K562 (cell line): ENCODE results near the gene SOX6. TPM values are rescaled to one million over a fixed set of nuclear protein-coding genes. Genes with fewer than 3 reads are reported as not detected.

ENCODE experiments used
- ATAC-seq: fragments of 200-7000 bp; cut with Tn5 transposase; 3 replicates; pipeline ENCODE4 v1.9.1; 2020; ENCODE audit warnings: moderate library complexity
- BruUV-seq: library from RNA; stranded (reverse); fragments of 400-500 nt; replicated peaks from 2 replicates; lab custom pipeline; 2021; lab: Mats Ljungman, UMichigan
- CTCF ChIA-PET: fragments of 300-600 bp; formaldehyde crosslinking; extraction: SDS; loops from one replicate; lab custom pipeline; 2021; ENCODE audit warnings: low intra/inter-chr PET ratio; lab: Yijun Ruan, JAX
- POLR2A ChIA-PET: fragments of 300-600, 350-650 bp; sonication (Branson Sonifier 250); formaldehyde crosslinking; extraction: SDS; loops from one replicate; lab custom pipeline; 2021; ENCODE audit warnings: antibody characterized with exemption, inconsistent platforms; lab: Yijun Ruan, JAX
- DNase-seq, 4 experiments: peaks; one replicate each; pipeline versions ENCODE4 v3.0.0 to v3.0.0-alpha.2; 2011 to 2018; ENCODE audit warnings: low spot score in 3 of 4, mixed read lengths in 3 of 4; ENCODE audit errors: extremely low read depth in 1 of 4
- FAIRE-seq: peaks from 2 replicates; lab custom pipeline; 2011; peaks lifted over from hg19 to GRCh38; lab: Jason Lieb, UNC
- H2AFZ ChIP-seq: 2 replicates; pipeline ENCODE4 v1.6.0; 2011; ENCODE audit warnings: low read depth, low read length, control low read depth, inconsistent platforms
- H3K27ac ChIP-seq: fragments of 200-600 bp; 3 replicates; pipeline ENCODE4 v1.8.0; 2011; ENCODE audit warnings: low read depth, mild to moderate bottlenecking, control low read depth, inconsistent platforms, low read length, moderate library complexity, mixed read lengths; ENCODE audit errors: extremely low read depth
- H3K27me3 ChIP-seq, 2 experiments: fragments of 300-600 bp in 1 of 2; 2 replicates in 1 of 2; 3 replicates in 1 of 2; pipeline versions ENCODE4 v1.6.0 to v1.8.0; 2011; ENCODE audit warnings: inconsistent platforms in 2 of 2, low read length in 2 of 2, mild to moderate bottlenecking in 1 of 2, mixed read lengths in 1 of 2, moderate library complexity in 1 of 2; ENCODE audit not compliant: control insufficient read depth in 2 of 2, insufficient read depth in 2 of 2
- H3K36me3 ChIP-seq: fragments of 300-600 bp; 3 replicates; pipeline ENCODE4 v1.8.0; 2011; ENCODE audit warnings: mild to moderate bottlenecking, low read length, inconsistent platforms; ENCODE audit not compliant: control insufficient read depth, insufficient read depth
- H3K4me1 ChIP-seq, 2 experiments: fragments of 200-600 bp in 1 of 2; replicated peaks in 1 of 2; 2 replicates in 1 of 2; 3 replicates in 1 of 2; pipeline versions ENCODE4 v1.5.1 to v1.8.0; 2011; ENCODE audit warnings: inconsistent platforms in 2 of 2, low read length in 2 of 2, mild to moderate bottlenecking in 1 of 2, mixed read lengths in 1 of 2, moderate library complexity in 1 of 2; ENCODE audit not compliant: control insufficient read depth in 2 of 2, insufficient read depth in 2 of 2
- H3K4me2 ChIP-seq: 2 replicates; pipeline ENCODE4 v1.6.1; 2011; ENCODE audit warnings: low read length, control low read depth, inconsistent platforms, mixed read lengths; ENCODE audit not compliant: insufficient read depth
- H3K4me3 ChIP-seq: fragments of 200-600 bp; sonication (generic), shearing (Covaris generic); 2 replicates; pipeline ENCODE4 v1.5.1; 2016; ENCODE audit warnings: control low read depth, inconsistent platforms
- H3K79me2 ChIP-seq: fragments of 200-600 bp; 3 replicates; pipeline ENCODE4 v1.8.0; 2011; ENCODE audit warnings: low read length, inconsistent platforms; ENCODE audit not compliant: control insufficient read depth, insufficient read depth
- H3K9ac ChIP-seq, 2 experiments: 2 replicates each; pipeline versions ENCODE4 v1.6.0 to v1.6.1; 2011; ENCODE audit warnings: low read depth in 2 of 2, low read length in 2 of 2, control low read depth in 1 of 2, inconsistent platforms in 1 of 2, mild to moderate bottlenecking in 1 of 2, mixed read lengths in 1 of 2; ENCODE audit not compliant: insufficient read depth in 1 of 2
- H3K9me1 ChIP-seq: one replicate; pipeline ENCODE4 v1.6.0; 2011; ENCODE audit warnings: inconsistent platforms, mild to moderate bottlenecking, low read length, moderate library complexity; ENCODE audit not compliant: control insufficient read depth, insufficient read depth
- H3K9me3 ChIP-seq: replicated peaks from 2 replicates; pipeline ENCODE4 v1.5.1; 2011; ENCODE audit warnings: low read depth, low read length, inconsistent platforms; ENCODE audit not compliant: control insufficient read depth, insufficient read depth
- H4K20me1 ChIP-seq: replicated peaks from 2 replicates; pipeline ENCODE4 v1.6.1; 2011; ENCODE audit warnings: low read length, inconsistent platforms, mixed read lengths; ENCODE audit not compliant: control insufficient read depth, insufficient read depth
- NCOA2 ChIP-seq, 2 experiments: fragments of 450-650 bp; IDR thresholded peaks; 2 replicates each; pipeline ENCODE4 v1.6.1; 2018; ENCODE audit warnings: mild to moderate bottlenecking in 2 of 2, moderate library complexity in 1 of 2; ENCODE audit not compliant: partially characterized antibody in 2 of 2
- NR2C1 ChIP-seq, 2 experiments: fragments of 450-650 bp; IDR thresholded peaks; 2 replicates each; pipeline ENCODE4 v1.6.1; 2017; ENCODE audit warnings: mild to moderate bottlenecking in 2 of 2, antibody characterized with exemption in 1 of 2, inconsistent platforms in 1 of 2, missing compliant biosample characterization in 1 of 2, missing genetic modification characterization in 1 of 2
- NR4A1 ChIP-seq, 2 experiments: fragments of 250-450 bp in 1 of 2; fragments of 450-650 bp in 1 of 2; sonication (Bioruptor Pico) in 1 of 2; IDR thresholded peaks; 2 replicates each; pipeline versions ENCODE4 v1.4.0 to v1.6.1; 2016 to 2020; ENCODE audit warnings: mild to moderate bottlenecking in 2 of 2, missing compliant biosample characterization in 1 of 2, missing genetic modification characterization in 1 of 2, moderate library complexity in 1 of 2
- ZNF280A ChIP-seq: fragments of 450-650 bp; IDR thresholded peaks from 2 replicates; pipeline ENCODE4 v1.6.1; 2018; ENCODE audit warnings: mild to moderate bottlenecking, low read depth; ENCODE audit not compliant: partially characterized antibody
- WGBS: fragments of 100-300 bp; shearing (Covaris generic); methylation state at CpG from one replicate; pipeline ENCODE4 v1.1.6; 2016; ENCODE audit warnings: low coverage, mixed read lengths; ENCODE audit not compliant: insufficient coverage; ENCODE audit errors: missing lambda C conversion rate; 5-methylcytosine and 5-hydroxymethylcytosine counted together
- in situ Hi-C: fragments of 300-500 bp; cut with MboI; formaldehyde crosslinking; loops from 4 replicates; pipeline ENCODE4 v1.15.0; 2018; ENCODE audit warnings: inconsistent platforms, mixed read lengths
- intact Hi-C: fragments of 100-400 bp; cut with micrococcal nuclease; formaldehyde crosslinking; loops from 2 replicates; pipeline ENCODE4 v1.14.2; 2022
- polyA plus RNA-seq, 8 experiments: library from polyadenylated mRNA; depleted of rRNA in 4 of 8; stranded (reverse) in 5 of 8; unstranded in 3 of 8; fragments of >200 nt; fragmentation: Nextera tagmentation in 2 of 8; fragmentation: Illumina TruSeq in 1 of 8; extraction: Ambion mirVana in 2 of 8; extraction: Trizol in 1 of 8; gene quantifications; 2 replicates each; pipeline versions ENCODE4 v1.2.1 to v1.2.3, GENCODE V29; 2011 to 2014; ENCODE audit warnings: inconsistent platforms in 1 of 8, missing spikeins in 1 of 8
- total RNA-seq, 7 experiments: library from RNA; depleted of rRNA in 6 of 7; stranded (reverse); fragments of >200 nt in 6 of 7; fragmentation: Illumina TruSeq in 2 of 7; extraction: Trizol in 2 of 7; gene quantifications; 2 replicates each; pipeline versions ENCODE4 v1.2.1 to v1.2.3, GENCODE V29; 2011 to 2021; ENCODE audit warnings: low replicate concordance in 1 of 7

Gene SOX6
- total and polyA plus RNA-seq, 9 of the 15 experiments (the other 6 are each of a cell fraction or from before 2014, with no cell fraction given) = 0.89 to 8.7 (median 5.7) TPM

- TF ChIP-seq ZNF280A = no peak
- TF ChIP-seq, all 486 proteins: peak for 0
Observed at GRCh38 chr11:15965562-15966250, 390.6 kb downstream of the SOX6 start (continued).

GRCh38 chr11:15963266-15963665 is 393.1 kb downstream of the SOX6 start:
- Histone ChIP-seq H3K36me3 (no peaks in the 10 kb centered on the region), H3K9me1 (no peaks in the 10 kb centered on the region), H2AFZ (no peak overlapping the region), H3K4me1 (peaks cover 11% of the 10 kb centered on the region in 2 experiments), H3K27ac (no peak overlapping the region), H3K9me3 (no peaks in the 10 kb centered on the region), H3K79me2 (no peaks in the 10 kb centered on the region), H3K4me2 (no peak overlapping the region), H3K4me3 (no peak overlapping the region), H4K20me1 (no peaks in the 10 kb centered on the region), H3K9ac (no peak overlapping the region), H3K27me3 (no peaks in the 10 kb centered on the region)
- no peak for ATAC-seq
- ChIA-PET POLR2A (interaction anchor here (0.5 kb wide), 1 partner anchor 420 kb away, joined by 3 read pairs; no protein-coding TSS in a partner anchor), CTCF (no interaction called here)
- intact Hi-C loops = loop anchor here (10.0 kb wide), 2 partner anchors 322 to 392 kb away; partner anchors contain the start of gene SOX6
- 90% methylated on average over 1 of the region's 1 CpG for WGBS
- no peak for TF ChIP-seq NCOA2 (IDR thresholded peaks at IDR 0.05; ENCODE audit: partially characterized antibody in 2 of 2)
- no peak for TF ChIP-seq NR4A1 (CRISPR knock-in tag; IDR thresholded peaks at IDR 0.05)
- TF ChIP-seq NR4A1 (tag; IDR thresholded peaks at IDR 0.05) = no peak
- no peak for TF ChIP-seq NR2C1 (IDR thresholded peaks at IDR 0.05)
- no peak for TF ChIP-seq NR2C1 (tag; IDR thresholded peaks at IDR 0.05)
- DNase-seq = no peak
- in situ Hi-C loops = no loop called here
- no TSS peak for BruUV-seq
- no peak for FAIRE-seq
